Gastroesophageal sphincter (tissue), 3 donors: ENCODE data around the gene CELA2A.
"Not testable (repeated sequence)": the region's sequence is repeated elsewhere in the genome, so short reads cannot be mapped to it uniquely, and the experiment has no call there.

Experiments used
- POLR2A ChIP-seq, 2 donors: fragments of 450-650 bp; IDR thresholded peaks; one replicate each; pipeline ENCODE4 v1.6.1; 2017; ENCODE audit warnings: antibody characterized with exemption in 2 of 2, mild to moderate bottlenecking in 2 of 2, moderate library complexity in 1 of 2
- POLR2AphosphoS5 ChIP-seq: sonication (generic); formaldehyde crosslinking; IDR thresholded peaks from one replicate; pipeline ENCODE4 v1.6.1; 2017; ENCODE audit warnings: antibody characterized with exemption
- TF ChIP-seq, protein P1 (sequence below), 4 experiments: fragments of 200-600 bp in 2 of 4; fragments of 450-650 bp in 2 of 4; sonication (generic) in 1 of 4; IDR thresholded peaks; one replicate each; pipeline ENCODE4 v1.5.1; 2017 to 2019; ENCODE audit warnings: antibody characterized with exemption in 4 of 4, mild to moderate bottlenecking in 2 of 4, moderate library complexity in 2 of 4

DNA sequence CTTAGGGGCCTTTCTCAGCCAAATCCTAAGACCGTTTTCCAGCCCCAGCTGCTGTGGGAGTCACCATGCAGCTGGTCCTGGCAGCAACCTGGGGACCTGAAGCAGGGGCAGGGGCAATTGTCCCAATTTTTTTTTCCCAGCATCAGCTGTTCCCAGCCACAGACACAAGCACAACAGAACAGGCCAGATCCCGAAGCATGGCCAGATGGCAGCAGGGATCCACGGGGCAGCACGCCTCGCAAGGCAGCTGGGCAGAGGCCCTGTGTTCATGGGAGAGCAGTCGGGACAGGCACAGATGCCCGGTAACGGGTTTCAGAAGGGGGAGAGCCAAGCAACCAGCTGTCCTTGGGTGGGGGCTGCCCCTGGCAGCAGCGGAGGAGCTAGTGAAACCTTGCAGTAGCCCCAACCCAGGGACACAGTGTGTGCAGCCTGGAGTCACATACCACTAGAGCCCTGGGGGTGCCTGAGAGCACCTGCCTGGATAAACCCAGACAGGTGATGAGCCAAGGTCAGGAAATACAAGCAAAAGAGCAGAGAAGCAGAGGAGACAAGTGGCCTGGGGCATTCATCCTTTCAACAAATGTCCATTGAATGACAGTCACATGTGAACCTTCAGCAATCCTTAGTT is 13.4 kb downstream of the CELA2A start:
- not testable (repeated sequence) for TF ChIP-seq POLR2A (IDR thresholded peaks at IDR 0.05); POLR2AphosphoS5
- TF ChIP-seq, protein P1, sequence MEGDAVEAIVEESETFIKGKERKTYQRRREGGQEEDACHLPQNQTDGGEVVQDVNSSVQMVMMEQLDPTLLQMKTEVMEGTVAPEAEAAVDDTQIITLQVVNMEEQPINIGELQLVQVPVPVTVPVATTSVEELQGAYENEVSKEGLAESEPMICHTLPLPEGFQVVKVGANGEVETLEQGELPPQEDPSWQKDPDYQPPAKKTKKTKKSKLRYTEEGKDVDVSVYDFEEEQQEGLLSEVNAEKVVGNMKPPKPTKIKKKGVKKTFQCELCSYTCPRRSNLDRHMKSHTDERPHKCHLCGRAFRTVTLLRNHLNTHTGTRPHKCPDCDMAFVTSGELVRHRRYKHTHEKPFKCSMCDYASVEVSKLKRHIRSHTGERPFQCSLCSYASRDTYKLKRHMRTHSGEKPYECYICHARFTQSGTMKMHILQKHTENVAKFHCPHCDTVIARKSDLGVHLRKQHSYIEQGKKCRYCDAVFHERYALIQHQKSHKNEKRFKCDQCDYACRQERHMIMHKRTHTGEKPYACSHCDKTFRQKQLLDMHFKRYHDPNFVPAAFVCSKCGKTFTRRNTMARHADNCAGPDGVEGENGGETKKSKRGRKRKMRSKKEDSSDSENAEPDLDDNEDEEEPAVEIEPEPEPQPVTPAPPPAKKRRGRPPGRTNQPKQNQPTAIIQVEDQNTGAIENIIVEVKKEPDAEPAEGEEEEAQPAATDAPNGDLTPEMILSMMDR (IDR thresholded peaks at IDR 0.05): not testable (repeated sequence)
